ENCODE results near the gene OTUB1.

Gene OTUB1

DNA sequence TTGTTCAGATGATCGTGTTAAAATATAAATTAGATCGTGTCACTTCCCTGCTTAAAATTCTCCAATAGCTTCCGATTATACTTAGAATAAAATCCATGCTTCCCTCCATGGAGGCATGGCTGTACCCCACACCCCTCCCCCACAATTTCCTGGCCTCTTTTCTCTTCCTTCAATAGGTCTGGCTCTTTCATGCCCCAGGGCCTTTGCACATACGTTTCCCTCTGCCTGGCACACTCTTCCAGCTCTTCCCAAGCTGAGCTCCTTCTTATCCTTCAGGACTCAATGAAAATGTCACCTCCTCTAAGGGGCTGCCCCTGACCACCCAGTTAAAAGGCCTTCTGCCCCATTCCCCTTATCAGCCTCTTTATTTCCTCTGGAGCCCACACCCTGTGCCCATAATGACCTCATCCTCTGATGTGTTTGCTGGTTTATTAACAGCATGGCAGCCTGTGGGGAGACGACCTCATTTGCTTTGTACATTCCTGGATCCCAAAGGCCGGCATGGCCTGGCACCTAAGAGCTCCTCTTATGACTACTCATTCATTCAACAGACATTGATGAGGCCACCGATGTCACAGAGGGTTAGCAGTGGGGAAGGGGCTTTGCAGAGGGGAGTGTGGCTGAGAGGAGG is 40.5 kb downstream of the OTUB1 start:
- ChIA-PET CTCF (interaction anchor here (5.0 kb wide), 1 partner anchor 26 kb away, joined by 20 read pairs; no protein-coding TSS in a partner anchor), POLR2A (no interaction called here)
- TF ChIP-seq, protein P1, sequence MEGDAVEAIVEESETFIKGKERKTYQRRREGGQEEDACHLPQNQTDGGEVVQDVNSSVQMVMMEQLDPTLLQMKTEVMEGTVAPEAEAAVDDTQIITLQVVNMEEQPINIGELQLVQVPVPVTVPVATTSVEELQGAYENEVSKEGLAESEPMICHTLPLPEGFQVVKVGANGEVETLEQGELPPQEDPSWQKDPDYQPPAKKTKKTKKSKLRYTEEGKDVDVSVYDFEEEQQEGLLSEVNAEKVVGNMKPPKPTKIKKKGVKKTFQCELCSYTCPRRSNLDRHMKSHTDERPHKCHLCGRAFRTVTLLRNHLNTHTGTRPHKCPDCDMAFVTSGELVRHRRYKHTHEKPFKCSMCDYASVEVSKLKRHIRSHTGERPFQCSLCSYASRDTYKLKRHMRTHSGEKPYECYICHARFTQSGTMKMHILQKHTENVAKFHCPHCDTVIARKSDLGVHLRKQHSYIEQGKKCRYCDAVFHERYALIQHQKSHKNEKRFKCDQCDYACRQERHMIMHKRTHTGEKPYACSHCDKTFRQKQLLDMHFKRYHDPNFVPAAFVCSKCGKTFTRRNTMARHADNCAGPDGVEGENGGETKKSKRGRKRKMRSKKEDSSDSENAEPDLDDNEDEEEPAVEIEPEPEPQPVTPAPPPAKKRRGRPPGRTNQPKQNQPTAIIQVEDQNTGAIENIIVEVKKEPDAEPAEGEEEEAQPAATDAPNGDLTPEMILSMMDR (IDR thresholded peaks at IDR 0.05; ENCODE audit: control extremely low read depth, extremely low read depth, low read depth, missing control alignments) = no peak
- no peak for DNase-seq (ENCODE audit: extremely low spot score)

DNA sequence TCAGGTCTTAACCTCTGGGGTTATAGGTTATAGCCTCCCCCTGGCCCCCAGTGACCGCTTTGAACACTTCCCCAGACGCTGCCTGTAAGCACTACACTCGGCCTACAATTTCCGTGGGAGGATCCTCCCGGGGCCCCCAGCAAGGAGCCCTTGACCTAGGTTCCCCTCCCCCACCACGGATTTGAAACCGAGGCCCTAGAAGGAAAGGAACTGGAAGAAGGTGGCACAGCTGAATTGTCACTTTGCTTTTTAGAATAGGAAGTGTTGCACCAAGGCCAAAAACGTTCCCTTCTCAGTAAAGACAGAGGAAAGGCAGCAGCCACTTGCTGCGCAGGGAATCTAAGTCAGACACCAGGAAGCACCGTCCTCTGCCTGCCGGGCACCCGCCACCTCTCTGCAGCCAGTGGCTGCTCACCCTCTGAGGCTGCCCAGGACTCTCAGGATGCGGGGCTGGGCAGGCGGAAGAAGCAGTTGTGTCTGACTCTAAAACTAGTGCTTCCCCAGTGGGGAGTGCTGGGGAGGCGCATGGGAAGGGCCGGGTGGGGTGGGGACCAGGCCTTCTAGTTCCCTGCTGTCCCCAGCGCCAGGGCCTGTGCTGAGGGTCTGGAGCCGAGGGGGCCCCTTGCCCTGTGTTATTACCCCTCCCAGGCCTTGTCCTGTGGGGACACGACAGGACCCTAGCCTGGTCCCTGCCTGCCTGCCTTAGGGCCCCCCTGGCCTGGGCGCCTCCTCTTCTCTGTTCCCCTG is 41.6 kb downstream of the OTUB1 start:
- ChIA-PET POLR2A (no interaction called here), CTCF (interaction anchor here (1.7 to 5.0 kb wide), 2 partner anchors 27 kb away, joined by 7 to 20 read pairs; no protein-coding TSS in a partner anchor)
- no peak for DNase-seq (ENCODE audit: extremely low spot score)
- TF ChIP-seq, protein P1 (IDR thresholded peaks at IDR 0.05; ENCODE audit: control extremely low read depth, extremely low read depth, low read depth, missing control alignments) = no peak

DNA sequence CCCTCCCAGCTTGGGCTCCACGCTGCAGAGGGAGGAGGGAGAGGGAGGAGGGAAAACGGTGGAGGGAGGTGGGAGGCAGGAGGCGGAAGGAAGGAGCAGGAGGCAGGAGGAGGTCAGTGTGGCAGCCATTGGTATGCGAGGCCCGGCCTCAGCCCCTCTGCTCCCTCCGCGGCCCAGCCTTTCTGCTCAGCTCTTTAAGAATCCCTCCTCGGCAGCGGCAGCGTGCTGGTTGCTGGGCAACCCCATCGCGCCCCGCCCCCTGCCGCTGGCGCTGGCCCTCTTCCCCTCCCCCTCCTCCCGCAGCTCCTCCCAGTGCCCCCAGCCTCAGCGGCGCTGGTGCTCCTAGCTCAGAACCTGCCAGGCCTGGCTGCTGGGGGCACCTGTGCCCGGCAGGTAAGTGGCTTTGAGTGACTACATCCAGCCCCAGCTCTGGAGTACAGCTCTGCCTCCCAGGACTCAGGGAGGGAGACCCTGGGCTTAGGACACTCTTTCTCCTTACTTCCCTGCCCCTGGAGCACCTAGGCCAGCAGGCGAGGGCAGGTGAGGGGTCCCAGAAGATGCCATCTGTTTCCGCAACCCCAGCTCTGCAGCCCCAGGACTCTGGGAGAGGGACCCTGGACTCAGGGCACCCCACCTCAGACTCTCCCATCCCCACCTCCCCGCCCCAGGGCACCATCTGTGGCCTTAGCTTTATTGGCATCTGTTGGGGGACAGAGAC is 42.3 kb downstream of the OTUB1 start:
- CTCF ChIA-PET = interaction anchor here (1.7 kb wide), 1 partner anchor 28 kb away, joined by 7 read pairs; no protein-coding TSS in a partner anchor

DNA sequence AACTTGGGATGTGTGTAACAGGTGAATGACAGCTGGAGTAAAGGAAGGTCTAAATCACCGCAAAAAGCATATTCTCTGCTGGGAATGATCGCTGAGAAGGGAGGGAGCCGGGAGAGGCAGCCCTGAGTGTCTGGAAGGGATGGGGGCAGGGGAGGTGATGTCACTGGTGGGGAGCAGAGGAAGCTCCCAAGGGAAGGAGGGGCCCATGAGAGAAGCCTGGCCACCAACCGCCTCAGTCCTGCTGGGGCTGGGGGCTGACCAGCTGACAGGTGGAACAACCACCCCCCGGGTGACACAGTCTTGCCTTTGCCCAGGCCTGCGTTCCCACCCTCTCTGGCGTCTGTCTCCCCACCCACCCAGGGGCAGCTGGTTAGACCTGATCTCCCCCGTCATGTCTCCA is 43.5 kb downstream of the OTUB1 start:
- ChIA-PET CTCF (interaction anchor here (1.7 kb wide), 1 partner anchor 29 kb away, joined by 7 read pairs; no protein-coding TSS in a partner anchor), POLR2A (no interaction called here)
- TF ChIP-seq, protein P1 (IDR thresholded peaks at IDR 0.05; ENCODE audit: control extremely low read depth, extremely low read depth, low read depth, missing control alignments) = no peak
- DNase-seq (ENCODE audit: extremely low spot score) = no peak

More for the DNA sequence above, 42.3 kb downstream of the OTUB1 start:
- TF ChIP-seq, protein P1 (IDR thresholded peaks at IDR 0.05; ENCODE audit: control extremely low read depth, extremely low read depth, low read depth, missing control alignments) = no peak
- POLR2A ChIA-PET = no interaction called here
- DNase-seq (ENCODE audit: extremely low spot score) = no peak

DNA sequence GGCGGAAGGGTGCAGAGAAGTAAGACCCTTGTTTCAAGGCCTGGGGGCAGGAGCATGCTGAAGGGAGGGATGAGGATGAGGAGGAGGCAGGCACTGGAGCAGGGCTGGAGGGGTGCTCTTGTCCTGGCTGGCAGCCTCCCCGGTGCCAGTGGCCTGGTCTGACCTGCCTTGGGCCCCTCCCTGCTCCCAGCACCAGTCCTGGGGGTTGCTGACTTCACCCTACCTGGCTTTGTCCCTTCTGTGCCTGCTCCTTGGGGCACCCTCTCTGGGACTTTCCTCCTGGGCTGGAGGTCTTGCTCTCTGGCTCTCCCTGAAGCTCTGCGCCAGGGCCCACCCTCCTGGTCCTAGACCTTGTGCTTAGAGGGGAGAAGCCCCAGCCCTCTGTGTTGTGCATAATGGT is 44.8 kb downstream of the OTUB1 start:
- TF ChIP-seq, protein P1 (IDR thresholded peaks at IDR 0.05; ENCODE audit: control extremely low read depth, extremely low read depth, low read depth, missing control alignments) = no peak
- CTCF ChIA-PET = interaction anchor here (1.1 kb wide), 2 partner anchors 31 to 173 kb away, joined by 3 to 4 read pairs; no protein-coding TSS in a partner anchor
- no peak for DNase-seq (ENCODE audit: extremely low spot score)
- POLR2A ChIA-PET = no interaction called here

DNA sequence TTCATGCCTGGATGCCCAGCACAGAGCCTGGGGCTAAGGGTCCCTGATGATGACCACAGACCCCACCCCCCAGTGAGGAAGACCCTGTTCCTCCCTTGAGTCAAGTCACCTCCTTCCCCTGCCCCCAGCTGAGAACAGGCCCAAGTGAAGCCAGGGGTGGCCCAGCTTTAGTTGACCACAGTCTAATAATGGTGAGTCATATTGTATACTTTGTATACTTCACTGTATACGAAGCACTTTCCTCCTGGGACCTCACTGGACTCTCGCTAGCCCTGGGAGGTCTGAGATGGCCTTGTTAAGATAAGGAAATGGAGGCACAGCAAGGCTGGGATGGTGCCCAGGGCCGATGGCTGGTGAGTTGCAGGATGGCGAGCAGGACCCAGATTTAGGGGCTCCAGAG is 45.8 kb downstream of the OTUB1 start:
- POLR2A ChIA-PET = no interaction called here

More for the DNA sequence above, 45.8 kb downstream of the OTUB1 start:
- CTCF ChIA-PET = interaction anchor here (1.1 to 1.6 kb wide), 4 partner anchors 13 to 172 kb away, joined by 3 to 8 read pairs (median 4); no protein-coding TSS in a partner anchor
- TF ChIP-seq, protein P1 (IDR thresholded peaks at IDR 0.05; ENCODE audit: control extremely low read depth, extremely low read depth, low read depth, missing control alignments) = no peak
- DNase-seq (ENCODE audit: extremely low spot score) = no peak

All from GM10248 (cell line).